HepG2 (cell line): ENCODE data around the gene RAE1. TPM values are rescaled to one million over a fixed set of nuclear protein-coding genes. Genes with fewer than 3 reads are reported as not detected.

Experiments used
- CBFB ChIP-seq: sonication (generic); formaldehyde crosslinking; IDR thresholded peaks from 2 replicates; pipeline ENCODE4 v1.4.0; 2020; ENCODE audit warnings: missing genetic modification reagents
- CBX2 ChIP-seq, 2 experiments: fragments of 200-600 bp in 1 of 2; sonication (generic); formaldehyde crosslinking in 1 of 2; IDR thresholded peaks; 2 replicates each; pipeline versions ENCODE4 v1.7.0 to v1.8.1; 2018 to 2022; ENCODE audit warnings: low read depth in 2 of 2, low read length in 1 of 2, mild to moderate bottlenecking in 1 of 2, missing genetic modification reagents in 1 of 2
- ISL2 ChIP-seq: sonication (generic); formaldehyde crosslinking; IDR thresholded peaks from 2 replicates; pipeline ENCODE4 v1.5.0; 2020; ENCODE audit warnings: missing genetic modification reagents
- KLF6 ChIP-seq: IDR thresholded peaks from 2 replicates; pipeline ENCODE4 v1.8.0; 2016; ENCODE audit warnings: missing biosample characterization, missing genetic modification reagents
- NFRKB ChIP-seq: fragments of 450-650 bp; IDR thresholded peaks from 2 replicates; pipeline ENCODE4 v1.6.1; 2017
- NFYB ChIP-seq: sonication (generic); formaldehyde crosslinking; IDR thresholded peaks from 2 replicates; pipeline ENCODE4 v1.4.0; 2020; ENCODE audit warnings: missing genetic modification reagents
- NR2F6 ChIP-seq, 2 experiments: IDR thresholded peaks; 2 replicates each; pipeline ENCODE4 v1.6.1; 2016; ENCODE audit warnings: antibody characterized with exemption in 1 of 2, mild to moderate bottlenecking in 1 of 2
- PPARG ChIP-seq: conservative IDR thresholded peaks from 2 replicates; pipeline ENCODE4 v1.6.1; 2016; ENCODE audit warnings: missing biosample characterization, missing genetic modification reagents
- SP1 ChIP-seq, 2 experiments: fragments of 450-650 bp in 1 of 2; sonication (generic) in 1 of 2; formaldehyde crosslinking in 1 of 2; IDR thresholded peaks; 2 replicates each; pipeline versions ENCODE4 v1.4.0 to v1.6.1; 2016 to 2020; ENCODE audit warnings: missing genetic modification reagents in 1 of 2
- ZBTB21 ChIP-seq: sonication (generic); formaldehyde crosslinking; IDR thresholded peaks from 2 replicates; pipeline ENCODE4 v1.4.0; 2020; ENCODE audit warnings: missing genetic modification reagents
- ZFAT ChIP-seq: sonication (generic); formaldehyde crosslinking; conservative IDR thresholded peaks from 2 replicates; pipeline ENCODE4 v1.8.1; 2023; ENCODE audit warnings: missing genetic modification reagents, inconsistent platforms
- ZFP36L1 ChIP-seq: sonication (generic); formaldehyde crosslinking; IDR thresholded peaks from 2 replicates; pipeline ENCODE4 v1.8.0; 2022; ENCODE audit warnings: mild to moderate bottlenecking, missing genetic modification reagents, moderate library complexity
- ZFP41 ChIP-seq: sonication (generic); formaldehyde crosslinking; IDR thresholded peaks from 2 replicates; pipeline ENCODE4 v1.4.0; 2020; ENCODE audit warnings: mild to moderate bottlenecking, missing genetic modification reagents, borderline replicate concordance
- ZNF256 ChIP-seq: sonication (generic); formaldehyde crosslinking; conservative IDR thresholded peaks from 2 replicates; pipeline ENCODE4 v1.4.0; 2020; ENCODE audit warnings: missing genetic modification reagents
- ZNF557 ChIP-seq: sonication (generic); formaldehyde crosslinking; IDR thresholded peaks from 2 replicates; pipeline ENCODE4 v1.4.0; 2020; ENCODE audit warnings: missing genetic modification reagents
- ZNF615 ChIP-seq: sonication (generic); formaldehyde crosslinking; IDR thresholded peaks from 2 replicates; pipeline ENCODE4 v1.5.0; 2020; ENCODE audit warnings: mild to moderate bottlenecking, missing genetic modification reagents, borderline replicate concordance
- ZNF674 ChIP-seq: sonication (generic); formaldehyde crosslinking; IDR thresholded peaks from 2 replicates; pipeline ENCODE4 v1.5.0; 2020; ENCODE audit warnings: low read depth, mild to moderate bottlenecking, missing genetic modification reagents
- ZNF749 ChIP-seq: sonication (generic); formaldehyde crosslinking; IDR thresholded peaks from 2 replicates; pipeline ENCODE4 v1.8.0; 2022; ENCODE audit warnings: mild to moderate bottlenecking, missing genetic modification reagents, moderate library complexity, borderline replicate concordance
- ZNF777 ChIP-seq: sonication (generic); formaldehyde crosslinking; IDR thresholded peaks from 2 replicates; pipeline ENCODE4 v1.4.0; 2020; ENCODE audit warnings: missing genetic modification reagents
- ZNF788 ChIP-seq: sonication (generic); formaldehyde crosslinking; IDR thresholded peaks from 2 replicates; pipeline ENCODE4 v1.5.0; 2020; ENCODE audit warnings: mild to moderate bottlenecking, missing genetic modification reagents, borderline replicate concordance
- ZNF850 ChIP-seq: sonication (generic); formaldehyde crosslinking; conservative IDR thresholded peaks from 2 replicates; pipeline ENCODE4 v1.9.0; 2021; ENCODE audit warnings: mild to moderate bottlenecking, missing genetic modification reagents
- ZNF878 ChIP-seq: sonication (generic); formaldehyde crosslinking; IDR thresholded peaks from 2 replicates; pipeline ENCODE4 v1.8.1; 2023; ENCODE audit warnings: mild to moderate bottlenecking, missing genetic modification reagents, moderate library complexity
- polyA plus RNA-seq, 8 experiments: library from polyadenylated mRNA; depleted of rRNA in 3 of 8; stranded (reverse) in 7 of 8; unstranded in 1 of 8; fragments of >200 nt; fragmentation: Illumina TruSeq in 4 of 8; extraction: Trizol in 4 of 8; gene quantifications; 2 replicates each; pipeline versions ENCODE4 v1.2.1 to v1.2.3, GENCODE V29; 2011 to 2016; ENCODE audit warnings: low read depth in 4 of 8, missing spikeins in 1 of 8, mixed read lengths in 1 of 8; ENCODE audit not compliant: insufficient read depth in 1 of 8
- total RNA-seq, 5 experiments: library from RNA; depleted of rRNA; stranded (reverse); fragments of >200 nt; fragmentation: Illumina TruSeq; extraction: Trizol; gene quantifications; 2 replicates each; pipeline ENCODE4 v1.2.3, GENCODE V29; 2016; ENCODE audit warnings: low read depth in 1 of 5
- TF ChIP-seq, protein P1 (sequence below), 2 experiments: fragments of 450-650 bp in 1 of 2; sonication (generic) in 1 of 2; formaldehyde crosslinking; IDR thresholded peaks; 2 replicates each; pipeline versions ENCODE4 v1.5.0 to v1.8.0; 2020 to 2022; ENCODE audit warnings: mild to moderate bottlenecking in 1 of 2, missing genetic modification reagents in 1 of 2
- TF ChIP-seq, protein P2 (sequence below): sonication (generic); formaldehyde crosslinking; IDR thresholded peaks from 2 replicates; pipeline ENCODE4 v1.4.0; 2020; ENCODE audit warnings: missing genetic modification reagents
- TF ChIP-seq, protein P3 (sequence below): sonication (generic); formaldehyde crosslinking; IDR thresholded peaks from 2 replicates; pipeline ENCODE4 v1.5.0; 2020; ENCODE audit warnings: missing genetic modification reagents
- TF ChIP-seq, protein P4 (sequence below): sonication (generic); formaldehyde crosslinking; IDR thresholded peaks from 2 replicates; pipeline ENCODE4 v1.5.1; 2020; ENCODE audit warnings: mild to moderate bottlenecking, moderate library complexity, missing genetic modification reagents

The RAE1 gene
- total and polyA plus RNA-seq, 2 of the 13 experiments (the other 11 are each of a cell fraction or from before 2014, with no cell fraction given), result 36.1 to 72.9 TPM

DNA sequence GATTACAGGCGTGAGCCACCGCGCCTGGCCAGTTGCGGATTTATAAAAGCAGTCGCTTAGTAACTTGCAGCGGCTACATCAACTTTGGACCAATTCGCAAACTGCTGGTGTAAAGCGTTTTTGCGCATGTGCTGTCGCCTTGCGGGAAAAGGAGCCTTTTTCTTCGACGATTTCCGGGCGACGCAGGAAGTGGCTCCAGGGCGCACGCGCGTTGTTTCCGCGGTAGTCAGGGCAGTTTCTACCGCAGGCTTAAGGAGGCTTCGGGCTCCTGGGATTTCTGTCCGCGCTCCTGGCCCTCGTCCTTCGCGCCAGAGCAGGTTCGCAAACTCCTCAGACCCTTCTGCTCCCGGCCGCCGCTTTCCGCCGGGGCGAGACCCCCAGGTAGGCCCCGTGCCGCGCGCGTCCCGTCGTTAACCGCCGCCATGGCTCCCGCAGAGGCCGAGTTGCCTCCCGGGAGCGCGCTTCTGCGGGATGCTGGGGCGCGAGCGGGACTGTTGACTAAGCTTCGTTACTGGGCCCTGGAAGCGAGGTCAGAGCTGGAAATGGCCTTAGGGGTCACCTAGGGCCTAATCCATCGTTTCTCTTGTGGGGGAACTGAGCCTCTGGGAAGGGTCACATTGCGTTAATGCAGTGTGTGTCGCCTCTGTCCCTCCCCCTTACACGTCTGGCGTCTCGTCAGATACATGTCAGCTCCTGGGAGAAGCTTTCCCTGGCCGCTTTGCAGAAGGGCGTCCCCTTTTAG lies at the start of gene RAE1 (continued):
- TF ChIP-seq PPARG (CRISPR knock-in tag) (0 out of 2 replicates have a peak, but pooled peaks have one; percentile 28), CBFB (CRISPR knock-in tag) (peak; percentile 81), ZNF777 (CRISPR knock-in tag) (peak; percentile 96), ZFP36L1 (CRISPR knock-in tag) (no peak; the same call in 1 of the 2 replicates), ZNF788 (CRISPR knock-in tag) (peak; percentile 93; the same call in 1 of the 2 replicates), NFYB (CRISPR knock-in tag) (peak; percentile 52), CBX2 (IDR thresholded peaks at IDR 0.05; ENCODE audit: low read depth, low read length) (no peak), CBX2 (CRISPR knock-in tag; IDR thresholded peaks at IDR 0.05; ENCODE audit: low read depth) (no peak; the same call in 1 of the 2 replicates), ZNF850 (peak; percentile 75; the same call in 1 of the 2 replicates), ZFAT (peak; percentile 90; the same call in 1 of the 2 replicates), ISL2 (CRISPR knock-in tag) (peak; percentile 55; the same call in 1 of the 2 replicates), KLF6 (CRISPR knock-in tag) (0 out of 2 replicates have a peak, but pooled peaks have one; percentile 79), NR2F6 (IDR thresholded peaks at IDR 0.05) (no peak), NR2F6 (CRISPR knock-in tag; IDR thresholded peaks at IDR 0.05) (no peak; the same call in 1 of the 2 replicates), ZNF615 (no peak), ZNF878 (0 out of 2 replicates have a peak, but pooled peaks have one; percentile 32), ZNF557 (CRISPR knock-in tag) (no peak), ZFP41 (CRISPR knock-in tag) (no peak; the same call in 1 of the 2 replicates), ZNF256 (CRISPR knock-in tag) (peak; percentile 90; the same call in 1 of the 2 replicates), ZNF749 (no peak), ZBTB21 (CRISPR knock-in tag) (peak; percentile 64), SP1 (IDR thresholded peaks at IDR 0.05) (no peak), SP1 (CRISPR knock-in tag; IDR thresholded peaks at IDR 0.05) (no peak; the same call in 1 of the 2 replicates), ZNF674 (CRISPR knock-in tag) (no peak), NFRKB (no peak)
- TF ChIP-seq, protein P1, sequence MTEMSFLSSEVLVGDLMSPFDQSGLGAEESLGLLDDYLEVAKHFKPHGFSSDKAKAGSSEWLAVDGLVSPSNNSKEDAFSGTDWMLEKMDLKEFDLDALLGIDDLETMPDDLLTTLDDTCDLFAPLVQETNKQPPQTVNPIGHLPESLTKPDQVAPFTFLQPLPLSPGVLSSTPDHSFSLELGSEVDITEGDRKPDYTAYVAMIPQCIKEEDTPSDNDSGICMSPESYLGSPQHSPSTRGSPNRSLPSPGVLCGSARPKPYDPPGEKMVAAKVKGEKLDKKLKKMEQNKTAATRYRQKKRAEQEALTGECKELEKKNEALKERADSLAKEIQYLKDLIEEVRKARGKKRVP (CRISPR knock-in tag; IDR thresholded peaks at IDR 0.05), result no peak
- TF ChIP-seq, protein P2, sequence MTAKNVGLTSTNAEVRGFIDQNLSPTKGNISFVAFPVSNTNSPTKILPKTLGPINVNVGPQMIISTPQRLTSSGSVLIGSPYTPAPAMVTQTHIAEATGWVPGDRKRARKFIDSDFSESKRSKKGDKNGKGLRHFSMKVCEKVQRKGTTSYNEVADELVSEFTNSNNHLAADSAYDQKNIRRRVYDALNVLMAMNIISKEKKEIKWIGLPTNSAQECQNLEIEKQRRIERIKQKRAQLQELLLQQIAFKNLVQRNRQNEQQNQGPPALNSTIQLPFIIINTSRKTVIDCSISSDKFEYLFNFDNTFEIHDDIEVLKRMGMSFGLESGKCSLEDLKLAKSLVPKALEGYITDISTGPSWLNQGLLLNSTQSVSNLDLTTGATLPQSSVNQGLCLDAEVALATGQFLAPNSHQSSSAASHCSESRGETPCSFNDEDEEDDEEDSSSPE (CRISPR knock-in tag), result peak; percentile 85
- TF ChIP-seq, protein P3, sequence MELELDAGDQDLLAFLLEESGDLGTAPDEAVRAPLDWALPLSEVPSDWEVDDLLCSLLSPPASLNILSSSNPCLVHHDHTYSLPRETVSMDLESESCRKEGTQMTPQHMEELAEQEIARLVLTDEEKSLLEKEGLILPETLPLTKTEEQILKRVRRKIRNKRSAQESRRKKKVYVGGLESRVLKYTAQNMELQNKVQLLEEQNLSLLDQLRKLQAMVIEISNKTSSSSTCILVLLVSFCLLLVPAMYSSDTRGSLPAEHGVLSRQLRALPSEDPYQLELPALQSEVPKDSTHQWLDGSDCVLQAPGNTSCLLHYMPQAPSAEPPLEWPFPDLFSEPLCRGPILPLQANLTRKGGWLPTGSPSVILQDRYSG (CRISPR knock-in tag), result no peak
- TF ChIP-seq, protein P4, sequence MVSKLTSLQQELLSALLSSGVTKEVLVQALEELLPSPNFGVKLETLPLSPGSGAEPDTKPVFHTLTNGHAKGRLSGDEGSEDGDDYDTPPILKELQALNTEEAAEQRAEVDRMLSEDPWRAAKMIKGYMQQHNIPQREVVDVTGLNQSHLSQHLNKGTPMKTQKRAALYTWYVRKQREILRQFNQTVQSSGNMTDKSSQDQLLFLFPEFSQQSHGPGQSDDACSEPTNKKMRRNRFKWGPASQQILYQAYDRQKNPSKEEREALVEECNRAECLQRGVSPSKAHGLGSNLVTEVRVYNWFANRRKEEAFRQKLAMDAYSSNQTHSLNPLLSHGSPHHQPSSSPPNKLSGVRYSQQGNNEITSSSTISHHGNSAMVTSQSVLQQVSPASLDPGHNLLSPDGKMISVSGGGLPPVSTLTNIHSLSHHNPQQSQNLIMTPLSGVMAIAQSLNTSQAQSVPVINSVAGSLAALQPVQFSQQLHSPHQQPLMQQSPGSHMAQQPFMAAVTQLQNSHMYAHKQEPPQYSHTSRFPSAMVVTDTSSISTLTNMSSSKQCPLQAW (CRISPR knock-in tag), result peak; percentile 82; the same call in 1 of the 2 replicates
